MCF 10A (cell line): ENCODE data around the gene MFF. TPM values are rescaled to one million over a fixed set of nuclear protein-coding genes. Genes with fewer than 3 reads are reported as not detected.

Experiments used
- BruUV-seq: library from RNA; stranded (reverse); fragments of 400-500 nt; replicated peaks from 2 replicates; lab custom pipeline; 2021; lab: Mats Ljungman, UMichigan
- CTCF ChIA-PET: fragments of 300-600 bp; sonication (Branson Sonifier 250); formaldehyde crosslinking; extraction: SDS; loops from one replicate; lab custom pipeline; 2021; ENCODE audit warnings: antibody characterized with exemption, inconsistent platforms; lab: Yijun Ruan, JAX
- POLR2A ChIA-PET: fragments of 300-600, 350-650 bp; sonication (Branson Sonifier 250); formaldehyde crosslinking; extraction: SDS; loops from one replicate; lab custom pipeline; 2020; ENCODE audit warnings: antibody characterized with exemption, inconsistent platforms; lab: Yijun Ruan, JAX
- DNase-seq: peaks from one replicate; pipeline ENCODE4 v3.0.0-alpha.2; 2018; ENCODE audit not compliant: unreplicated experiment
- H3K27ac Mint-ChIP-seq: one replicate; pipeline ENCODE4 v1.8.0; 2022; ENCODE audit warnings: mild to moderate bottlenecking, low read depth, mixed read lengths; ENCODE audit not compliant: unreplicated experiment
- H3K27me3 Mint-ChIP-seq: one replicate; pipeline ENCODE4 v1.8.0; 2022; ENCODE audit warnings: mixed read lengths; ENCODE audit not compliant: insufficient read depth, unreplicated experiment
- H3K36me3 Mint-ChIP-seq: one replicate; pipeline ENCODE4 v1.8.0; 2022; ENCODE audit warnings: mild to moderate bottlenecking, moderate library complexity, mixed read lengths; ENCODE audit not compliant: insufficient read depth, unreplicated experiment
- H3K4me1 Mint-ChIP-seq: one replicate; pipeline ENCODE4 v1.8.0; 2022; ENCODE audit warnings: mixed read lengths; ENCODE audit not compliant: insufficient read depth, unreplicated experiment
- H3K4me3 Mint-ChIP-seq: one replicate; pipeline ENCODE4 v1.8.0; 2022; ENCODE audit warnings: mild to moderate bottlenecking, moderate library complexity, mixed read lengths; ENCODE audit not compliant: unreplicated experiment
- H3K9me3 Mint-ChIP-seq: one replicate; pipeline ENCODE4 v1.8.0; 2022; ENCODE audit warnings: mixed read lengths; ENCODE audit not compliant: unreplicated experiment
- CTCF ChIP-seq: fragments of 200-600 bp; IDR thresholded peaks from one replicate; pipeline ENCODE4 v1.8.0; 2022; ENCODE audit warnings: antibody characterized with exemption, mild to moderate bottlenecking; ENCODE audit not compliant: unreplicated experiment
- intact Hi-C: fragments of 100-400 bp; cut with micrococcal nuclease; formaldehyde crosslinking; loops from 2 replicates; pipeline ENCODE4 v1.14.1; 2022
- total RNA-seq: library from RNA; stranded (reverse); gene quantifications from 2 replicates; pipeline ENCODE4 v1.2.3, GENCODE V29; 2022

MFF gene
- total RNA-seq, 1 experiment from 2014 or later = 81.2 TPM

GRCh38 chr2:227320305-227321094 lies 4.6 kb upstream of the MFF start:
- Mint-ChIP-seq H3K36me3 (no peaks in the 10 kb centered on the region), H3K4me1 (no peaks in the 10 kb centered on the region), H3K27me3 (no peaks in the 10 kb centered on the region), H3K4me3 (no peak overlapping the region), H3K27ac (no peak overlapping the region), H3K9me3 (peaks cover 7% of the 10 kb centered on the region)
- no peak for TF ChIP-seq CTCF
- intact Hi-C loops = loop anchor here (10.0 kb wide), 1 partner anchor 444 kb away; no protein-coding TSS in a partner anchor
- ChIA-PET POLR2A (interaction anchor here (0.8 to 1.6 kb wide), 2 partner anchors 10 to 58 kb away, joined by 5 to 7 read pairs; no protein-coding TSS in a partner anchor), CTCF (interaction anchor here (0.7 to 0.9 kb wide), 2 partner anchors 24 to 326 kb away, joined by 3 read pairs; no protein-coding TSS in a partner anchor)
- BruUV-seq = no TSS peak
- DNase-seq = no peak

- BruUV-seq = no TSS peak
These were observed 2.4 kb upstream of the MFF start for GRCh38 chr2:227322530-227323205.

GRCh38 chr2:227323818-227324217 lies 1.2 kb upstream of the MFF start:
- intact Hi-C loops = loop anchor here (2.0 to 10.0 kb wide), 2 partner anchors 55 to 441 kb away; partner anchors contain the start of gene TM4SF20
- POLR2A ChIA-PET = interaction anchor here (0.6 to 1.4 kb wide), 4 partner anchors 16 to 238 kb away, joined by 3 to 5 read pairs (median 4); no protein-coding TSS in a partner anchor
- Mint-ChIP-seq H3K9me3 (no peaks in the 10 kb centered on the region), H3K27ac (peak overlapping the region; percentile 92), H3K4me1 (peaks cover 5% of the 10 kb centered on the region), H3K36me3 (no peaks in the 10 kb centered on the region), H3K27me3 (no peaks in the 10 kb centered on the region), H3K4me3 (peak overlapping the region; percentile 89)
- DNase-seq = no peak
- TF ChIP-seq CTCF = no peak
- BruUV-seq = no TSS peak
- CTCF ChIA-PET = interaction anchor here (0.7 kb wide), 1 partner anchor 192 kb away, joined by 3 read pairs; no protein-coding TSS in a partner anchor

More at GRCh38 chr2:227322530-227323205, 2.4 kb upstream of the MFF start:
- Mint-ChIP-seq H3K4me1 (peaks cover 5% of the 10 kb centered on the region), H3K27ac (no peak overlapping the region), H3K27me3 (no peaks in the 10 kb centered on the region), H3K36me3 (no peaks in the 10 kb centered on the region), H3K4me3 (no peak overlapping the region), H3K9me3 (peaks cover 3% of the 10 kb centered on the region)
- intact Hi-C loops = loop anchor here (10.0 kb wide), 1 partner anchor 442 kb away; no protein-coding TSS in a partner anchor
- TF ChIP-seq CTCF = no peak
- DNase-seq = no peak
- ChIA-PET POLR2A (interaction anchor here (0.6 kb wide), 1 partner anchor 176 kb away, joined by 4 read pairs; no protein-coding TSS in a partner anchor), CTCF (interaction anchor here (1.6 kb wide), 1 partner anchor 85 kb away, joined by 5 read pairs; no protein-coding TSS in a partner anchor)
